Activated effector memory CD4-positive, alpha-beta T cell treated with anti-CD3 and anti-CD28 coated beads, Interleukin-2, amount 50 U/mL, for 16 hours (primary cell): Measurements from ENCODE around the gene DSCAM.

ENCODE experiments used
- DNase-seq: peaks from one replicate; pipeline ENCODE4 v3.0.0-alpha.2; 2020

The DSCAM gene

GRCh38 chr21:40595806-40596205 lies 251.2 kb downstream of the DSCAM start:
- DNase-seq: no peak

GRCh38 chr21:40587736-40588346 lies 259.1 kb downstream of the DSCAM start:
- no peak for DNase-seq

GRCh38 chr21:40586575-40586974 lies 260.4 kb downstream of the DSCAM start:
- no peak for DNase-seq

- no peak for DNase-seq
These were observed 269.5 kb downstream of the DSCAM start for GRCh38 chr21:40577285-40578043.

- DNase-seq: no peak
These were observed 271.0 kb downstream of the DSCAM start for GRCh38 chr21:40575976-40576375.

- no peak for DNase-seq
These were observed 277.6 kb downstream of the DSCAM start for GRCh38 chr21:40569357-40569756.

GRCh38 chr21:40568807-40569206 lies 278.2 kb downstream of the DSCAM start:
- no peak for DNase-seq

GRCh38 chr21:40567501-40567900 lies 279.5 kb downstream of the DSCAM start:
- no peak for DNase-seq

- DNase-seq: no peak
These were observed 280.5 kb downstream of the DSCAM start for GRCh38 chr21:40566486-40566885.

- no peak for DNase-seq
These were observed 282.6 kb downstream of the DSCAM start for GRCh38 chr21:40564318-40564717.

- no peak for DNase-seq
These were observed 283.1 kb downstream of the DSCAM start for GRCh38 chr21:40563900-40564299.

- no peak for DNase-seq
These were observed 284.5 kb downstream of the DSCAM start for GRCh38 chr21:40562242-40563002.

GRCh38 chr21:40556442-40556968 lies 290.5 kb downstream of the DSCAM start:
- no peak for DNase-seq

GRCh38 chr21:40555021-40555528 lies 291.9 kb downstream of the DSCAM start:
- no peak for DNase-seq

- DNase-seq: no peak
These were observed 293.2 kb downstream of the DSCAM start for GRCh38 chr21:40553781-40554180.

- DNase-seq: no peak
These were observed 298.9 kb downstream of the DSCAM start for GRCh38 chr21:40547906-40548513.

GRCh38 chr21:40546647-40547046 lies 300.3 kb downstream of the DSCAM start:
- DNase-seq: no peak

GRCh38 chr21:40540216-40540615 lies 306.7 kb downstream of the DSCAM start:
- DNase-seq: no peak

GRCh38 chr21:40534886-40535285 lies 312.1 kb downstream of the DSCAM start:
- no peak for DNase-seq

GRCh38 chr21:40531431-40532110 lies 315.4 kb downstream of the DSCAM start:
- DNase-seq: no peak

GRCh38 chr21:40531016-40531415 lies 315.9 kb downstream of the DSCAM start:
- DNase-seq: no peak

GRCh38 chr21:40517646-40518045 lies 329.3 kb downstream of the DSCAM start:
- DNase-seq: no peak
